GM21367 (cell line): Measurements from ENCODE around the gene TEAD4.

Experiments used
- ATAC-seq: cut with Tn5 transposase; IDR thresholded peaks from one replicate; pipeline ENCODE4 v1.9.1; 2021; ENCODE audit not compliant: unreplicated experiment

The TEAD4 gene

GRCh38 chr12:2960390-2960956 is 1.3 kb downstream of the TEAD4 start:
- no peak for ATAC-seq

DNA sequence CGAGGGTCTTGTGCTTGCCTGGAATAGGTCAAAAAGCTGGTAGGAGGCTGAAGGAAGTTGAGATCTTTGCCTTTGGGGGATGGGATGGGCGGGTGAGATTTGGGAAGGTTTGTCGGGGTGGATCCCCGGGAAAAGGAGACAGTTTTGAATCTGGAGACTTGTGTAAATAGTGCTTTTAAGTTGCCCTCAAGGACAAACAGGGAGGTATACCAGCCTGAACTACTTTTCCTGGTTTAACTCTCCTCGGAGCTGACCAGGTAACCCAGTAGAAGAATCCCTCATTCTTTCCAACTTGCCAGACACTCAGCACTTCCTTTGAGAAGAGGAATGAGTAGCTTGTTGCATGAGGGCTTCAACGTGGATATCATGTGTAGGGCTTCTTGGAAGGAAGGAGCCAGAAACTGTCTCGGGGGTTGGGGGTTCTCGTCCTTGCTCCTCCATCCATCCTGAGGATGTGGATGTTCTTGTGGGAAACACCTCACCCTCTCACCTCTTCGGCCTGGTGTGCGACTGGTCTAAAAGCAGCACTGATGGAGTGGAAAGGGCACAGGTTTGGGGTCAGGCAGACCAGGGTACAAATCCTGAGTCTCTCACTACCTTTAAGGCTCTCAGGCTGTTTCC is 1.9 kb downstream of the TEAD4 start:
- no peak for ATAC-seq

- ATAC-seq, result no peak
Measured at GRCh38 chr12:2961705-2962104, 2.5 kb downstream of the TEAD4 start.

- no peak for ATAC-seq
Measured at GRCh38 chr12:2963154-2963759, 4.1 kb downstream of the TEAD4 start.

- no peak for ATAC-seq
Measured at GRCh38 chr12:2963760-2964292, 4.6 kb downstream of the TEAD4 start.

DNA sequence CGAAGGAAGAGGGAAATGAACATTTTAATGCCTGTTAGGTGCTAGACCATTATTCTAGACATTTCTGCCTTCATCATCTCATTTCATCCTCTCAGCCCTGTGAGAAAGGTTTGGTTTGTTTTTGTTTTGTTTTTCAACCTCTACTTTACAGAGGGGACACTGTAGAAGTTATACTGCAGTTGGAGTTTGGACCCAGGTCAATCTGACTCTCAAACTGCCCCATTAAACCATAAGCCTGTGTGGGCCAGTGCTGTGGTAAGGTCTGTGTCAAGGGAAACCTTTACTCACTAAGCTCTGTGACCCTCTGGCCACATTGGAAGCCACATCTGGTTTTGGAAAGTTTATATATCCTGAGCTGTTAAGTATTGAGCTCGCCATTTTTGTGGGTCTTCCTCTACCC is 8.5 kb downstream of the TEAD4 start:
- no peak for ATAC-seq

GRCh38 chr12:2970744-2971143 is 11.5 kb downstream of the TEAD4 start:
- ATAC-seq, result no peak

- no peak for ATAC-seq
Measured at GRCh38 chr12:2973566-2973965, 14.4 kb downstream of the TEAD4 start.

- no peak for ATAC-seq
Measured at GRCh38 chr12:2974560-2974971, 15.4 kb downstream of the TEAD4 start.

GRCh38 chr12:2976581-2976996 is 17.4 kb downstream of the TEAD4 start:
- ATAC-seq, result no peak

DNA sequence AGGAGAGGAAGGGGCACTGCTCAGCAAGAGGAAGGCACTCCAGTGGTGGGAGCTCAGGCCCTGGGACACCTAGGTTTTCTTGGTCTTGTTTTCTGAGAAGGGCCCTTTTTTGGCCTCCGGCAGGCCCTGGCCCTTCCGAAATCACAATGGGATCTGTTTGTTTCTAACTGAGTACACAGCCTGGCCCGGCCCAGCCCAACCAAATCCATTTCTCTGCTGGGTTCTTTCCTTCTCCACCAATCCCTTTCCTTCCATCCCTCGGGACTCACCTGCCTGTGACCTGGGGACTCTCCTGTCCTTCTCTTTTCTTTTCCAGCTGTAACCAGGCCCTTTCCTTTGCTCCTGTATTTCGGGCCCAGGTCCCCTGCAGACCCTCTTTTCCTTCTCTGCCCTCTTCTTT is 18.6 kb downstream of the TEAD4 start:
- no peak for ATAC-seq

GRCh38 chr12:2979806-2980205 is 20.6 kb downstream of the TEAD4 start:
- no peak for ATAC-seq

DNA sequence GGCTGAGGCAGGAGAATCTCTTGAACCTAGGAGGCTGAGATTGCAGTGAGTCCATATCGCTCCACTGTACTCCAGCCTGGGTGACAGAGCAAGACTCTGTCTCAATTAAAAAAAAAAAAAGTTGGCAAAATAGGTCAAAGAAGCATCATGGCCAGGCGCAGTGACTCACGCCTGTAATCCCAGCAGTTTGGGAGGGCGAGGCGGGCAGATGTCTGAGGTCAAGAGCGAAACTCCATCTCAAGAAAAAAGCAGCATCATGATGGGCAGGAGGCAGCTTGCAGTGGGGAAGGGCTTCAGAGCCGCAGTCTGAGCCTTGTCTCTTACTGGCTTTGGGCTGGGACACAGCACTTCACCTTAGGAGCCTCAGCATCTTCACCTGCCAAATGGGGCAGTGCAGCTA is 21.4 kb downstream of the TEAD4 start:
- no peak for ATAC-seq

GRCh38 chr12:2982361-2982760 is 23.2 kb downstream of the TEAD4 start:
- ATAC-seq, result no peak

DNA sequence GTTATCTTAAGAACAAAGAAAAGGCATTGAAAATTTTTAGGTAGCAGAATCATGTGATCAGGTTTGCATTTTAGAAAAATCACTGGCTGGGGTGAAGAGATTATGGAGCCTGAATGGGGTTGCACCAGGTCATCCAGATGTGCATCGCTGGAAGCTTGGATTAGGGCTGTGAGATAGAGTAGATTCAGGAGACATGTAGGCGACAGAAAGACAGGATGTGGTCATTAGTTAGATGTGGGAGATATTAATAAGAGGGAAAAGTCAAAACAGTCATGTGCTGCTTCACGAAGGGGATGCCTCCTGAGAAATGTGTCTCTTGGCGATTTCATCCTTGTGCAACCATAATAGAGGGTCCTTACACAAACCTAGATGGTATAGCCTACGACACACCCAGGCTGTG is 25.1 kb downstream of the TEAD4 start:
- no peak for ATAC-seq

GRCh38 chr12:2984698-2985097 is 25.5 kb downstream of the TEAD4 start:
- ATAC-seq, result no peak

GRCh38 chr12:2986876-2987275 is 27.7 kb downstream of the TEAD4 start:
- no peak for ATAC-seq

GRCh38 chr12:2988494-2988893 is 29.3 kb downstream of the TEAD4 start:
- no peak for ATAC-seq

GRCh38 chr12:2992724-2993123 is 33.5 kb downstream of the TEAD4 start:
- no peak for ATAC-seq

DNA sequence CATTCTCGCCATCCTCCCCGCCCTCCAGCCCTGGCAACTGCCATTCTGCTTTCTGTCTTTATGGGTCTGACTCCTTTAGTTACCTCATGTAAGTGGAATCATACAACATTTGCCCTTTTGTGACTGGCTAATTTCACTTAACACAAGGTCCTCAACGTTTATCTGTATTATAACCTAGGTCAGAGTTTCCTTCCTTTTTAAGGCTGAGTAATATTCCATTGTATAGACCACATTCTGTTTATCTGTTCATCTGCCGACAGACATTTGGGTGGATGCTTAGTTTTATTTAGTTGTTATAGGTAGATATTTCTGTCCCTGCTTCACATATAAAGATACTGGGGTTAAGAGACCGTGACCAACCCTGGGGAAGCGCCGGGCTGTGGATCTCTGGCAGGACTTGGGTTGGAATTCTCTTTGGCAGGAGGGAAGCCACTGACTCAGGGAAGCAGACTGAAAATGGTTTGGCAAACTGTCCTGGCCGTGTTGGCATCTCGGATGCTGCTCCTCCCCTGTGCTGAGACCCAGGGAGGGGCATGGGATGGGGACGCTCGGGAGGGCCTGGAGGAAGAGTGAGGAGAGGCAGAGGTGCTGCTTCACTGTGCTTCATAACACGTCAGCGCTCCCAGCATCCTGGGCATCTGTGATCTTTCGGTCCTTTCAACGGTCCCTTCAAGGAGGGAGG is 38.9 kb downstream of the TEAD4 start:
- ATAC-seq, result no peak

GRCh38 chr12:2998789-2999264 is 39.6 kb downstream of the TEAD4 start:
- ATAC-seq, result no peak
